Measurements from ENCODE around the gene CYP4F22.

DNA sequence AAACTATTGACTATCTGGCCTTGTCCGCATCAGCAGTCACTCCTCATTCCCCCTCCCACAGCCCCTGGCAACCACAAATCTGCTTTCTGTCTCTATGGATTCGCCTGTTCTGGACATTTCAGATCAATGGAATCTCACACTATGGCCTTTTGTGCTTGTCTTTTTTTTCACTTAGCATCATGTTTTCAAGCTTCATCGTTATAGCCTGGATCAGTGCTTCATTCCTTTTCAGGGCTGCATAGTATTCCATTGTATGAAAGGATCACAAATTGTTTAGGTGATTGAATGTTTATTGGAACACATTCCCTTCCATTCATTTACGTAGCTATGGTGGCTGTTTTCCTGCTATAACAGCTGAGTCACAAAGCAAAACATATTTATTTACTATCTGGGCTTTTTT lies 21.3 kb upstream of the CYP4F22 start:
- no peak for TF ChIP-seq POLR2AphosphoS5 (IDR thresholded peaks at IDR 0.05; ENCODE audit: low read depth, low read length)
- TF ChIP-seq, protein P1, sequence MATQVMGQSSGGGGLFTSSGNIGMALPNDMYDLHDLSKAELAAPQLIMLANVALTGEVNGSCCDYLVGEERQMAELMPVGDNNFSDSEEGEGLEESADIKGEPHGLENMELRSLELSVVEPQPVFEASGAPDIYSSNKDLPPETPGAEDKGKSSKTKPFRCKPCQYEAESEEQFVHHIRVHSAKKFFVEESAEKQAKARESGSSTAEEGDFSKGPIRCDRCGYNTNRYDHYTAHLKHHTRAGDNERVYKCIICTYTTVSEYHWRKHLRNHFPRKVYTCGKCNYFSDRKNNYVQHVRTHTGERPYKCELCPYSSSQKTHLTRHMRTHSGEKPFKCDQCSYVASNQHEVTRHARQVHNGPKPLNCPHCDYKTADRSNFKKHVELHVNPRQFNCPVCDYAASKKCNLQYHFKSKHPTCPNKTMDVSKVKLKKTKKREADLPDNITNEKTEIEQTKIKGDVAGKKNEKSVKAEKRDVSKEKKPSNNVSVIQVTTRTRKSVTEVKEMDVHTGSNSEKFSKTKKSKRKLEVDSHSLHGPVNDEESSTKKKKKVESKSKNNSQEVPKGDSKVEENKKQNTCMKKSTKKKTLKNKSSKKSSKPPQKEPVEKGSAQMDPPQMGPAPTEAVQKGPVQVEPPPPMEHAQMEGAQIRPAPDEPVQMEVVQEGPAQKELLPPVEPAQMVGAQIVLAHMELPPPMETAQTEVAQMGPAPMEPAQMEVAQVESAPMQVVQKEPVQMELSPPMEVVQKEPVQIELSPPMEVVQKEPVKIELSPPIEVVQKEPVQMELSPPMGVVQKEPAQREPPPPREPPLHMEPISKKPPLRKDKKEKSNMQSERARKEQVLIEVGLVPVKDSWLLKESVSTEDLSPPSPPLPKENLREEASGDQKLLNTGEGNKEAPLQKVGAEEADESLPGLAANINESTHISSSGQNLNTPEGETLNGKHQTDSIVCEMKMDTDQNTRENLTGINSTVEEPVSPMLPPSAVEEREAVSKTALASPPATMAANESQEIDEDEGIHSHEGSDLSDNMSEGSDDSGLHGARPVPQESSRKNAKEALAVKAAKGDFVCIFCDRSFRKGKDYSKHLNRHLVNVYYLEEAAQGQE (IDR thresholded peaks at IDR 0.05; ENCODE audit: insufficient read depth in 1 of 2, low read depth in 2 of 2, low read length in 2 of 2) = no peak
- no peak for TF ChIP-seq FOXP2 (optimal IDR thresholded peaks at IDR 0.05; ENCODE audit: borderline replicate concordance, extremely low read depth, extremely low read length, insufficient read depth)
- no peak for TF ChIP-seq TAF1 (IDR thresholded peaks at IDR 0.05; ENCODE audit: borderline replicate concordance, insufficient read depth, low read length)

Measured in PFSK-1 (cell line).